CD4-positive, alpha-beta T cell (primary cell): ENCODE data around the gene HOXC11. TPM values are rescaled to one million over a fixed set of nuclear protein-coding genes. Genes with fewer than 3 reads are reported as not detected.

Experiments
- ATAC-seq: fragments of 200-7000 bp; cut with Tn5 transposase; one replicate; pipeline ENCODE4 v1.10.0; 2022; ENCODE audit warnings: mild to moderate bottlenecking; ENCODE audit not compliant: poor library complexity
- CTCF ChIA-PET: fragments of 350-600 bp; sonication (Branson Sonifier 250); formaldehyde crosslinking; loops from one replicate; lab custom pipeline; 2021; ENCODE audit warnings: antibody characterized with exemption, inconsistent platforms; lab: Charles Lee
- POLR2A ChIA-PET: fragments of 350-600 bp; sonication (Branson Sonifier 250); formaldehyde crosslinking; loops from one replicate; lab custom pipeline; 2021; ENCODE audit warnings: antibody characterized with exemption, inconsistent platforms; lab: Charles Lee
- DNase-seq, 14 experiments: peaks; one replicate each; pipeline ENCODE4 v3.0.0-alpha.2; 2013 to 2020; ENCODE audit warnings: mixed read lengths in 2 of 14
- H3K27ac ChIP-seq, 2 donors: one replicate each; pipeline versions ENCODE4 v1.5.1 to v1.7.0; 2013; ENCODE audit warnings: low read length in 2 of 2, low read depth in 1 of 2, mild to moderate bottlenecking in 1 of 2
- H3K27me3 ChIP-seq, 2 experiments: 1 replicate in 1 of 2; 2 replicates in 1 of 2; pipeline versions ENCODE4 v1.6.1 to v1.7.0; 2013; ENCODE audit warnings: low read length in 2 of 2, control low read depth in 1 of 2, mild to moderate bottlenecking in 1 of 2, moderate library complexity in 1 of 2; ENCODE audit not compliant: insufficient read depth in 2 of 2, control insufficient read depth in 1 of 2
- H3K36me3 ChIP-seq: one replicate; pipeline ENCODE4 v1.6.1; 2013; ENCODE audit warnings: low read length, control low read depth; ENCODE audit not compliant: insufficient read depth
- H3K4me1 ChIP-seq: one replicate; pipeline ENCODE4 v1.6.1; 2013; ENCODE audit warnings: low read length, control low read depth; ENCODE audit not compliant: insufficient read depth
- H3K4me3 ChIP-seq: one replicate; pipeline ENCODE4 v1.5.1; 2013; ENCODE audit warnings: mild to moderate bottlenecking, low read length, moderate library complexity
- H3K9me3 ChIP-seq, 2 experiments: 1 replicate in 1 of 2; 2 replicates in 1 of 2; pipeline versions ENCODE4 v1.6.1 to v1.7.0; 2013; ENCODE audit warnings: low read length in 2 of 2, mild to moderate bottlenecking in 2 of 2, control low read depth in 1 of 2, moderate library complexity in 1 of 2; ENCODE audit not compliant: control insufficient read depth in 1 of 2, insufficient read depth in 1 of 2
- H3K27ac Mint-ChIP-seq: one replicate; pipeline ENCODE4 v1.8.0; 2020; ENCODE audit warnings: mixed read lengths
- H3K27me3 Mint-ChIP-seq: one replicate; pipeline ENCODE4 v1.8.0; 2021; ENCODE audit warnings: mixed read lengths
- H3K36me3 Mint-ChIP-seq: one replicate; pipeline ENCODE4 v1.8.0; 2021; ENCODE audit warnings: low read depth, mixed read lengths
- H3K4me1 Mint-ChIP-seq: one replicate; pipeline ENCODE4 v1.8.0; 2021; ENCODE audit warnings: low read depth, mixed read lengths
- H3K4me3 Mint-ChIP-seq: one replicate; pipeline ENCODE4 v1.8.0; 2020; ENCODE audit warnings: mild to moderate bottlenecking, mixed read lengths
- H3K9me3 Mint-ChIP-seq: one replicate; pipeline ENCODE4 v1.8.0; 2020; ENCODE audit warnings: mixed read lengths
- CTCF ChIP-seq: fragments of 200-600 bp; IDR thresholded peaks from one replicate; pipeline ENCODE4 v1.8.0; 2022; ENCODE audit warnings: antibody characterized with exemption, mild to moderate bottlenecking
- intact Hi-C, 2 experiments: fragments of 100-400 bp; cut with DNase I in 1 of 2; cut with micrococcal nuclease in 1 of 2; formaldehyde crosslinking; loops; one replicate each; pipeline versions ENCODE4 v1.15.1 to v1.9.0; 2023 to 2025; cut with DNase I, micrococcal nuclease
- total RNA-seq, 174 experiments: library from RNA in 2 of 174; stranded (reverse) in 2 of 174; gene quantifications; one replicate each; pipeline ENCODE4 v1.2.3 and lab custom pipeline; 2021 to 2026

Gene HOXC11
- total RNA-seq, 2 experiments from 2014 or later, result not detected

- intact Hi-C loops, result no loop called here
- Histone ChIP-seq H3K27ac (no peak overlapping the region), H3K4me1 (peaks cover 38% of the 10 kb centered on the region), H3K36me3 (no peaks in the 10 kb centered on the region), H3K27me3 (peaks cover 90 to 98% of the 10 kb centered on the region in 2 experiments), H3K9me3 (peaks cover 11 to 45% of the 10 kb centered on the region in 2 experiments), H3K4me3 (no peak overlapping the region)
- no peak for TF ChIP-seq CTCF
- ATAC-seq (no peak), DNase-seq (no peak)
- CTCF ChIA-PET, result interaction anchor here (1.6 to 2.9 kb wide), 3 partner anchors 17 to 223 kb away, joined by 4 to 11 read pairs (median 10); no protein-coding TSS in a partner anchor
- Mint-ChIP-seq H3K9me3 (no peaks in the 10 kb centered on the region), H3K36me3 (no peaks in the 10 kb centered on the region), H3K4me3 (no peak overlapping the region), H3K4me1 (peaks cover 17% of the 10 kb centered on the region), H3K27ac (no peak overlapping the region), H3K27me3 (peaks cover 95% of the 10 kb centered on the region)
- POLR2A ChIA-PET, result no interaction called here
Measured at GRCh38 chr12:53983950-53984572, 11.1 kb downstream of the HOXC11 start.

DNA sequence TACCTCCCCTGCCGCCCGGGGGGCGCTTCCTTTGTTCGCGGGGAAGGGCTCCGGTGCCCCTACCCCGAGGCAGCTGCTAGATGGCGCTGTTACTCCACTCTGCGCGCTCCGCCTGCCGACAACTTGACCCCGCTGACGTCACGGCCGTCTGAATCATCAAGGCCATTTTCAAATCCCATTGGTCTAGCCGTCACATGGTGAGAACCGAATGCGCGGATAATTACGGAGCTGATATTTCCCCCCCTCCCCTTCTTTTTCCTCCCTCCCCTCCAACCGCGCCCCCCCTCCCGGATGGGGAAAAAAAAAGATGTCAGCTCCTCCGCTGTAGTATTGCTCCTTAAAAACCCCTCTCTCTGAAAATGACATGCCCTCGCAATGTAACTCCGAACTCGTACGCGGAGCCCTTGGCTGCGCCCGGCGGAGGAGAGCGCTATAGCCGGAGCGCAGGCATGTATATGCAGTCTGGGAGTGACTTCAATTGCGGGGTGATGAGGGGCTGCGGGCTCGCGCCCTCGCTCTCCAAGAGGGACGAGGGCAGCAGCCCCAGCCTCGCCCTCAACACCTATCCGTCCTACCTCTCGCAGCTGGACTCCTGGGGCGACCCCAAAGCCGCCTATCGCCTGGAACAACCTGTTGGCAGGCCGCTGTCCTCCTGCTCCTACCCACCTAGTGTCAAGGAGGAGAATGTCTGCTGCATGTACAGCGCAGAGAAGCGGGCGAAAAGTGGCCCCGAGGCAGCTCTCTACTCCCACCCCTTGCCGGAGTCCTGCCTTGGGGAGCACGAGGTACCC, 12.2 kb downstream of the HOXC11 start, which contains the start of gene HOXC10:
HOXC10 (plus strand) TSS at position 246 of the 791 bp plus-strand sequence; CDS start at position 360, 114 bp downstream.
- no peaks in the 10 kb centered on the region for H3K36me3 ChIP-seq
- no peak for TF ChIP-seq CTCF
- POLR2A ChIA-PET, result no interaction called here
- peaks cover 89 to 98% of the 10 kb centered on the region in 2 experiments for H3K27me3 ChIP-seq
- H3K4me1 ChIP-seq, result peaks cover 45% of the 10 kb centered on the region
- H3K4me3 ChIP-seq, result peak within 1 kb of the TSS; percentile 4
- peaks cover 28% of the 10 kb centered on the region for H3K4me1 Mint-ChIP-seq
- intact Hi-C loops, result loop anchor here (1.0 to 5.0 kb wide), 3 partner anchors 33 to 216 kb away; partner anchors contain the start of gene HOXC12 (in 1 of the 2)
- peak within 1 kb of the TSS; percentile 82 for H3K4me3 Mint-ChIP-seq
- H3K9me3 ChIP-seq, result peaks cover 11 to 45% of the 10 kb centered on the region in 2 experiments
- H3K27me3 Mint-ChIP-seq, result peaks cover 95% of the 10 kb centered on the region
- ATAC-seq (peak; percentile 62), DNase-seq (peak in 13 of 14 experiments; percentile 33 to 84 (median 64))
- H3K27ac Mint-ChIP-seq, result peak within 1 kb of the TSS; percentile 47
- H3K27ac ChIP-seq, result no peak within 1 kb of the TSS
- H3K9me3 Mint-ChIP-seq, result no peaks in the 10 kb centered on the region
- CTCF ChIA-PET, result interaction anchor here (0.7 to 2.9 kb wide), 8 partner anchors 13 to 275 kb away, joined by 3 to 11 read pairs (median 4); no protein-coding TSS in a partner anchor
- no peaks in the 10 kb centered on the region for H3K36me3 Mint-ChIP-seq

- H3K36me3 ChIP-seq, result no peaks in the 10 kb centered on the region
- Mint-ChIP-seq H3K9me3 (no peaks in the 10 kb centered on the region), H3K36me3 (no peaks in the 10 kb centered on the region), H3K4me3 (peak overlapping the region; percentile 82), H3K27ac (no peak overlapping the region), H3K27me3 (peaks cover 95% of the 10 kb centered on the region), H3K4me1 (peaks cover 32% of the 10 kb centered on the region)
- POLR2A ChIA-PET, result interaction anchor here (0.9 kb wide), 1 partner anchor 10 kb away, joined by 3 read pairs; no protein-coding TSS in a partner anchor
- ATAC-seq (no peak), DNase-seq (no peak)
- no peak for TF ChIP-seq CTCF
- H3K27me3 ChIP-seq, result peaks cover 92 to 98% of the 10 kb centered on the region in 2 experiments
- CTCF ChIA-PET, result interaction anchor here (0.7 to 2.9 kb wide), 7 partner anchors 12 to 274 kb away, joined by 3 to 11 read pairs (median 4); no protein-coding TSS in a partner anchor
- no peak overlapping the region for H3K27ac ChIP-seq
- H3K4me3 ChIP-seq, result peak overlapping the region; percentile 4
- intact Hi-C loops, result loop anchor here (1.0 to 5.0 kb wide), 3 partner anchors 33 to 216 kb away; partner anchors contain the start of gene HOXC12 (in 1 of the 2)
- H3K9me3 ChIP-seq, result peaks cover 11 to 48% of the 10 kb centered on the region in 2 experiments
- H3K4me1 ChIP-seq, result peaks cover 48% of the 10 kb centered on the region
Measured at GRCh38 chr12:53985692-53985993, 12.7 kb downstream of the HOXC11 start.
